Gastrocnemius medialis (tissue), 4 donors: ENCODE results near the gene ACAD9. TPM values are rescaled to one million over a fixed set of nuclear protein-coding genes. Genes with fewer than 3 reads are reported as not detected.

ENCODE experiments used
- ATAC-seq, 2 donors: fragments of 150-250 bp; one replicate each; pipeline ENCODE4 v1.9.1; 2016
- DNase-seq, 2 donors: peaks; one replicate each; pipeline ENCODE4 v3.0.0-alpha.2; 2019
- H3K27ac ChIP-seq, 4 donors: fragments of 200-600 bp; sonication (generic); 1 replicate in 1 of 4; 2 replicates in 3 of 4; pipeline ENCODE4 v1.5.1; 2016 to 2018; ENCODE audit warnings: mild to moderate bottlenecking in 2 of 4, moderate library complexity in 1 of 4
- H3K27me3 ChIP-seq, 3 donors: fragments of 200-600 bp; sonication (generic) in 2 of 3; 1 replicate in 1 of 3; 2 replicates in 2 of 3; pipeline versions ENCODE4 v1.5.1 to v1.6.0; 2016 to 2019; ENCODE audit warnings: mild to moderate bottlenecking in 1 of 3, moderate library complexity in 1 of 3
- H3K36me3 ChIP-seq, 2 donors: fragments of 200-600 bp; sonication (generic) in 1 of 2; one replicate each; pipeline ENCODE4 v1.5.1; 2017 to 2018
- H3K4me1 ChIP-seq, 2 donors: fragments of 200-600 bp; sonication (generic) in 1 of 2; one replicate each; pipeline ENCODE4 v1.5.1; 2016 to 2017; ENCODE audit warnings: mild to moderate bottlenecking in 2 of 2
- H3K4me3 ChIP-seq, 4 donors: fragments of 200-600 bp; sonication (generic) in 3 of 4; 1 replicate in 1 of 4; 2 replicates in 3 of 4; pipeline ENCODE4 v1.5.1; 2016 to 2019; ENCODE audit warnings: mild to moderate bottlenecking in 2 of 4
- H3K9me3 ChIP-seq, 3 donors: fragments of 200-600 bp; sonication (generic) in 2 of 3; 1 replicate in 1 of 3; 2 replicates in 2 of 3; pipeline ENCODE4 v1.5.1; 2016 to 2019
- POLR2A ChIP-seq, 2 donors: fragments of 450-650 bp; IDR thresholded peaks; one replicate each; pipeline ENCODE4 v1.6.1; 2017; ENCODE audit warnings: antibody characterized with exemption in 2 of 2, mild to moderate bottlenecking in 2 of 2, moderate library complexity in 2 of 2
- in situ Hi-C, 4 donors: fragments of 200-750 bp; cut with MboI; loops; one replicate each; pipeline versions ENCODE4 v1.15.0 to v1.8.0; 2017; ENCODE audit warnings: low sequenced_read_pairs in 4 of 4
- intact Hi-C: fragments of 100-400 bp; cut with DNase I; formaldehyde crosslinking; loops from one replicate; pipeline ENCODE4 v1.15.1; 2023; ENCODE audit warnings: low total_unique reads
- total RNA-seq, 4 donors: library from RNA; depleted of rRNA; stranded (reverse); fragments of >200 nt; gene quantifications; one replicate each; pipeline versions ENCODE4 v1.1.0 to v1.2.3, GENCODE V29; 2016
- TF ChIP-seq, protein P1 (sequence below), 5 experiments: fragments of 450-650 bp in 3 of 5; fragments of 200-600 bp in 2 of 5; sonication (generic) in 2 of 5; IDR thresholded peaks in 4 of 5; conservative IDR thresholded peaks in 1 of 5; 1 replicate in 4 of 5; 2 replicates in 1 of 5; pipeline ENCODE4 v1.5.1; 2016 to 2019; ENCODE audit warnings: antibody characterized with exemption in 5 of 5, mild to moderate bottlenecking in 3 of 5, moderate library complexity in 3 of 5

ACAD9 gene
- total RNA-seq, 4 donors from 2014 or later, result 26.3 to 43.0 (median 37.5) TPM

DNA sequence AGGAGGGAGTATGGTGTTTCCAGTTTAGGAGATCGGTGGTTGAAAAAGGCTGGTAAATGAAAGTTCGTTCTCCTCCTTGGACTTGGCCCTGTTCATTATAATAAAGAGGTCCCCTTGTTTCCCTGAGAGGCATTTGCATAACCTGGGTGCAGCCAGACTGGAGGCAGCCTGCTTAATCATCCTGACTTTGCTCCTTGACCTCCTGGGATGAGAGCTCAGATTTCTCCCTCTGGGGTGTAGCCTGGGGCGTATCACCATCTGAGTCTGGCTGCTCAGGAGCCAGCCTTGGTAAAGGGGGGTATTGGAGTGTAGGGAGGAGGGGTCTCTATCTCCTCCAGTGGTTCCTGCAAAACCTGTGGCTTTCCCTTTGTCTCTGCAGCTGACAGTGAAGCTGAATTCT lies 21.3 kb upstream of the ACAD9 start:
- intact Hi-C loops, result no loop called here

DNA sequence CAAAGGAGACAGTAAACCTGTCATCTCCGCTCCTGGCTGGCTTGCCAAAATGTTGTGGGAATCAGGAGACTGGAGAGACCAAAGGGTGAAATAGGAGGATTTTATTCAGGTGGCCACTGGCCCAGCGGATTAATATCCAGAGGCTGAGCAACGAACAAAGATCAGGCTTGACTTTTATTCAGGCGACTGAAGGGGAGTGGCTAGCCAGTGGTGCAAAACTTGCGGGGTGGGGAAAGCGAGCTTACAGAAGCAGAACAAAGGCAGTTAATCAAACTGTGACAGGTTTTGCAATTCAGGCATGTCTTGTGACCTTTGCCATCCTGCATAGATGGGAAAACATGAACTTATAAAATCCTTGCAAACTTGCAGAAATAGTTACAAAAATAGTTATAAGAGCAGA lies 19.8 kb upstream of the ACAD9 start:
- in situ Hi-C loops (loop anchor here in 2 of 4 donors (10.0 to 25.0 kb wide), 2 partner anchors 172 to 175 kb away; no protein-coding TSS in a partner anchor), intact Hi-C loops (no loop called here)
- Histone ChIP-seq H3K36me3 (no peaks in the 10 kb centered on the region), H3K27ac (no peak overlapping the region), H3K4me3 (no peak overlapping the region), H3K27me3 (no peaks in the 10 kb centered on the region), H3K9me3 (no peaks in the 10 kb centered on the region), H3K4me1 (peaks cover 4 to 17% of the 10 kb centered on the region in 2 donors)
- TF ChIP-seq, protein P1, sequence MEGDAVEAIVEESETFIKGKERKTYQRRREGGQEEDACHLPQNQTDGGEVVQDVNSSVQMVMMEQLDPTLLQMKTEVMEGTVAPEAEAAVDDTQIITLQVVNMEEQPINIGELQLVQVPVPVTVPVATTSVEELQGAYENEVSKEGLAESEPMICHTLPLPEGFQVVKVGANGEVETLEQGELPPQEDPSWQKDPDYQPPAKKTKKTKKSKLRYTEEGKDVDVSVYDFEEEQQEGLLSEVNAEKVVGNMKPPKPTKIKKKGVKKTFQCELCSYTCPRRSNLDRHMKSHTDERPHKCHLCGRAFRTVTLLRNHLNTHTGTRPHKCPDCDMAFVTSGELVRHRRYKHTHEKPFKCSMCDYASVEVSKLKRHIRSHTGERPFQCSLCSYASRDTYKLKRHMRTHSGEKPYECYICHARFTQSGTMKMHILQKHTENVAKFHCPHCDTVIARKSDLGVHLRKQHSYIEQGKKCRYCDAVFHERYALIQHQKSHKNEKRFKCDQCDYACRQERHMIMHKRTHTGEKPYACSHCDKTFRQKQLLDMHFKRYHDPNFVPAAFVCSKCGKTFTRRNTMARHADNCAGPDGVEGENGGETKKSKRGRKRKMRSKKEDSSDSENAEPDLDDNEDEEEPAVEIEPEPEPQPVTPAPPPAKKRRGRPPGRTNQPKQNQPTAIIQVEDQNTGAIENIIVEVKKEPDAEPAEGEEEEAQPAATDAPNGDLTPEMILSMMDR (IDR thresholded peaks at IDR 0.05 in 4 of 5, conservative IDR thresholded peaks at IDR 0.05 in 1 of 5), result no peak
- TF ChIP-seq POLR2A (IDR thresholded peaks at IDR 0.05), result no peak
- DNase-seq, result no peak
- no peak for ATAC-seq

More for the DNA sequence above, 21.3 kb upstream of the ACAD9 start:
- Histone ChIP-seq H3K9me3 (no peaks in the 10 kb centered on the region), H3K36me3 (no peaks in the 10 kb centered on the region), H3K27ac (peak overlapping the region in 2 of 4 donors; percentile 23 to 41), H3K4me3 (no peak overlapping the region), H3K27me3 (no peaks in the 10 kb centered on the region), H3K4me1 (peaks cover 0 to 11% of the 10 kb centered on the region in 2 donors)
- TF ChIP-seq, protein P1 (IDR thresholded peaks at IDR 0.05 in 4 of 5, conservative IDR thresholded peaks at IDR 0.05 in 1 of 5), result no peak
- TF ChIP-seq POLR2A (IDR thresholded peaks at IDR 0.05), result no peak
- in situ Hi-C loops, result loop anchor here in 2 of 4 donors (10.0 to 25.0 kb wide), 2 partner anchors 171 to 173 kb away; no protein-coding TSS in a partner anchor
- DNase-seq (no peak), ATAC-seq (peak; percentile 46 to 71)

DNA sequence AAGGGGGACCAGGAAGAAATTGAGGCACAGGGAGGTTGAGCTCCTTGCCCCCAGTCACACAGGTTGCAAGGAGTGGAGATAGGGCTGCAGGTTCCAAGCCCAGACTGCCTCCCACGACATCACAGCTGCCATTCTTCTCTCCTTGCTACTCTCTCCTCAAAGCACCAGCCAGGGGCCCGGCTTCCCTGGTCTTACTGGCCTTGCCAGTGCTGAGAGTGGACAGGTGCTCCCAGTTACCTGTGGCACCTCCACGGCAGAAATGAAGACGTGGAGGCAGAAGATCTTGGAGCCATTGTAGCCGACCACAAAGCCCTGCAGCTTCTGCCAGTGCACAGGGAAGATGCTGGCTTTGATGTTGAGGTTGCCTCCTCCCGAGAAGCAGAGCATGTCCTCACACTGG lies 17.9 kb upstream of the ACAD9 start:
- Histone ChIP-seq H3K27ac (no peak overlapping the region), H3K4me3 (no peak overlapping the region), H3K4me1 (peaks cover 8 to 9% of the 10 kb centered on the region in 2 donors), H3K27me3 (no peaks in the 10 kb centered on the region), H3K9me3 (no peaks in the 10 kb centered on the region), H3K36me3 (no peaks in the 10 kb centered on the region)
- DNase-seq (no peak), ATAC-seq (no peak)
- in situ Hi-C loops (loop anchor here in 1 of 4 donors (25.0 kb wide), 1 partner anchor 174 kb away; no protein-coding TSS in a partner anchor), intact Hi-C loops (no loop called here)
- TF ChIP-seq, protein P1 (IDR thresholded peaks at IDR 0.05 in 4 of 5, conservative IDR thresholded peaks at IDR 0.05 in 1 of 5), result no peak
- TF ChIP-seq POLR2A (IDR thresholded peaks at IDR 0.05), result no peak

DNA sequence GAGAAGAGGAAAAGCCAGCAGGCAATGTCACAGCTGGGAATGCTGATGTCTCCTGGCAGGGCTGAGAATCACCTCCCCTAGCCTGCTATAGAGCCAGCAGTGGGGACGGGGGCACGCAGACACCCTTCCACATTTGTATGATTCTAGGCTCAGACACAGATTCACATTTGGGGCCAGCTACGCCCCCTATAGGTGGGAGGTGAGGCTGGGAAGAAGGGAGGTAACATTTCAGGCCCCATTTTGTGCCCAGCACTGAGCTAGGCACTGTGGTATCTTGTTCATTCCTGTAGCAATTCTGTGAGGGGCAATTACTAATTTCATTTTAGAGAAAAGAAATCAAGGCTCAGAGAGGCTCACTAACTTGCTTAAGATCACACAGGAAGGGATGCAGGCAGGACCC lies 15.9 kb upstream of the ACAD9 start:
- in situ Hi-C loops (loop anchor here in 1 of 4 donors (25.0 kb wide), 1 partner anchor 176 kb away; no protein-coding TSS in a partner anchor), intact Hi-C loops (no loop called here)
- ATAC-seq (peak in 1 of 2 donors; percentile 28), DNase-seq (no peak)
- H3K4me1 ChIP-seq, result peaks cover 8 to 9% of the 10 kb centered on the region in 2 donors
- H3K27me3 ChIP-seq, result no peaks in the 10 kb centered on the region
- no peak overlapping the region for H3K4me3 ChIP-seq
- no peaks in the 10 kb centered on the region for H3K9me3 ChIP-seq
- TF ChIP-seq POLR2A (IDR thresholded peaks at IDR 0.05), result no peak
- TF ChIP-seq, protein P1 (IDR thresholded peaks at IDR 0.05 in 4 of 5, conservative IDR thresholded peaks at IDR 0.05 in 1 of 5), result peak in 4 of 5 experiments; percentile 12 to 43 (median 26)
- H3K27ac ChIP-seq, result no peak overlapping the region
- H3K36me3 ChIP-seq, result no peaks in the 10 kb centered on the region
